ENCODE measurements around the gene ZNRF4. TPM values are rescaled to one million over a fixed set of nuclear protein-coding genes. Genes with fewer than 3 reads are reported as not detected.

ZNRF4 gene
- total RNA-seq, 2 experiments from 2014 or later = not detected

DNA sequence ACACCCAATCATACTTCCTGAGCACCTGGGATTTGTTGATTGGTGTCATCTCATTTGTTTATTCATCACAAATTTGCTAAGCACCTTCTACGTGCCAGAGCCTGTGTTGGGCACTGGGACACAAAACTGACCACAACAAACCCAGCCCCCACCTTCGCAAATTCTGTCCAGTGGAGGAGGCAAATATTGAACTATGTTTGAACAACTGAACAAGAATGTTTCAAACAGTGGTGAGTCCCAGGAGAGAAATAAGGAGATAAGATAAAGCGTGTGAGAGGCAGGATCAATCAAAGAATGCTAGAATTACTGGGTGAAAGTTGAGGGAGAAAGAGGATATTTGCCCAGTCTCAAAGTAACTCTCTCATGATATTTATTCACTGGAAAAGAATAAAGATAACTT, 8.7 kb downstream of the ZNRF4 start:
- CTCF ChIA-PET = no interaction called here
- Mint-ChIP-seq H3K4me3 (no peak overlapping the region), H3K9me3 (peaks cover 5% of the 10 kb centered on the region), H3K36me3 (no peaks in the 10 kb centered on the region), H3K27me3 (peaks cover 15% of the 10 kb centered on the region), H3K4me1 (ENCODE audit: low read depth) (no peaks in the 10 kb centered on the region), H3K27ac (no peak overlapping the region)
- POLR2A ChIA-PET = interaction anchor here (0.6 kb wide), 1 partner anchor 423 kb away, joined by 3 read pairs; no protein-coding TSS in a partner anchor
- DNase-seq = no peak
- intact Hi-C loops (cut with micrococcal nuclease) = no loop called here

DNA sequence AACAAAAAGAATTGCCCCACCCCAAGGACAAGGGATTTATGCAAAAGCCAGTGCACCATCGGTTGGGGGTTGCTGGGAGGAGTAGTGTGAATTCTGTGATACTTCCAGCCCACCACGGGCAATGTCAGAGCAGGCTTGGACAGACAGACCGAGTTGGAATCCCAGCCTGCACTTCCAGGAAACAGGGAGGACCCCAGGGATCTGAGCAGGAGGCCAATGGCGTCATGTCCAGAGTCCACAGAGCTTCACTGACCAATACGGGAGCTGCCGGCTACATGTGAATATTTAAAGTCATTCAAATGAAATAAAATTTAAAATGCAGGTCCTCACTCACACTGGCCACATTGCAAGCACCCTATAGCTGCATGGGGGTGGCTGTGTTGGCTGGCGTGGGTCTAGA, 10.9 kb downstream of the ZNRF4 start:
- peaks cover 15% of the 10 kb centered on the region for H3K27me3 Mint-ChIP-seq
- no peak overlapping the region for H3K4me3 Mint-ChIP-seq
- intact Hi-C loops (cut with micrococcal nuclease) = no loop called here
- H3K27ac Mint-ChIP-seq = no peak overlapping the region
- no peaks in the 10 kb centered on the region for H3K4me1 Mint-ChIP-seq (ENCODE audit: low read depth)
- H3K9me3 Mint-ChIP-seq = peaks cover 5% of the 10 kb centered on the region
- POLR2A ChIA-PET = no interaction called here
- DNase-seq = no peak
- H3K36me3 Mint-ChIP-seq = no peaks in the 10 kb centered on the region
- CTCF ChIA-PET = no interaction called here

DNA sequence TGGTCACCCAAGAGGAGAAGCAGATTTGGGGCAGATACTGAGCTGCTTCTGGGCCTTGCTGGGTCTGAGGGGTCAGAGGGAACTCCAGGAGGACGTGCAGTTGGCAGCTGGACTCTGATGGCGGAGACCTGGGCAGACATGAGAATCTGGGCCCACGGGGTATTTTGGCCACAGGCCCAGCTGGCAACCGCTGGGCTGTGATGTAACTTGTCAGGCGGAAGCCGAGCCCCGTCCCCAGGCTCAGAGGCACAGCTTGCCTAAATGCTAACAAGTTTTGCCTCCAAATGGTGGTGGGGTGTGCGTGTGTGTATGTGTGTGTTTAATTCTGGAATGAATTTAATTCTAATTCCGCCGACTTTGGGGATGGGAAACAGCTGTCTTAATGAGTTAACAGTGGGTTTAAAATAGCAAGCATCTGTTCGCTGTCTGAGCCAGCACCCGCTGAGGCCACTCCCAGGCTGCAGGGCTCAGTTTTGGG, 11.6 kb downstream of the ZNRF4 start:
- ChIA-PET POLR2A (no interaction called here), CTCF (no interaction called here)
- intact Hi-C loops (cut with micrococcal nuclease) = no loop called here
- H3K9me3 Mint-ChIP-seq = peaks cover 5% of the 10 kb centered on the region
- H3K27ac Mint-ChIP-seq = no peak overlapping the region
- no peaks in the 10 kb centered on the region for H3K36me3 Mint-ChIP-seq
- no peaks in the 10 kb centered on the region for H3K4me1 Mint-ChIP-seq (ENCODE audit: low read depth)
- peaks cover 15% of the 10 kb centered on the region for H3K27me3 Mint-ChIP-seq
- H3K4me3 Mint-ChIP-seq = no peak overlapping the region
- DNase-seq = no peak

DNA sequence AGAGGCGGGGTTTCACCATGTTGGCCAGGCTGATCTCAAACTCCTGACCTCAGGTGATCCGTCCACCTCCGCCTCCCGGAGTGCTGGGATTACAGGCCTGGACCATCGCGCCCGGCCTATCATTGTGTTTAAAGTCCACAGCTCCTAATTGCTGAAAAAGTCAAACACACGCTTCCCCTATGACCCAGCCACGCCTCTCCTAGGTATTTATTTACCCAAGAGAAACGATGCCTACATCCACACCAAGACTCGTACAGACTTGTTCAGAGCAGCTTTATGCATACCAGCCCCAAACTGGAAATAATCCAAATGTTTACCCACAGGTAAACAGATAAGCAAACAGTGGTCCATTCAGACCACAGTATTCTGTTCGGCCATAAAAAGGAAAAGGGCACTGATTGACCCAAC, 15.1 kb downstream of the ZNRF4 start:
- POLR2A ChIA-PET = no interaction called here
- Mint-ChIP-seq H3K27me3 (peaks cover 14% of the 10 kb centered on the region), H3K4me1 (ENCODE audit: low read depth) (no peaks in the 10 kb centered on the region), H3K9me3 (no peaks in the 10 kb centered on the region), H3K4me3 (no peak overlapping the region), H3K27ac (no peak overlapping the region), H3K36me3 (no peaks in the 10 kb centered on the region)
- CTCF ChIA-PET = no interaction called here
- DNase-seq = no peak
- intact Hi-C loops (cut with micrococcal nuclease) = no loop called here

DNA sequence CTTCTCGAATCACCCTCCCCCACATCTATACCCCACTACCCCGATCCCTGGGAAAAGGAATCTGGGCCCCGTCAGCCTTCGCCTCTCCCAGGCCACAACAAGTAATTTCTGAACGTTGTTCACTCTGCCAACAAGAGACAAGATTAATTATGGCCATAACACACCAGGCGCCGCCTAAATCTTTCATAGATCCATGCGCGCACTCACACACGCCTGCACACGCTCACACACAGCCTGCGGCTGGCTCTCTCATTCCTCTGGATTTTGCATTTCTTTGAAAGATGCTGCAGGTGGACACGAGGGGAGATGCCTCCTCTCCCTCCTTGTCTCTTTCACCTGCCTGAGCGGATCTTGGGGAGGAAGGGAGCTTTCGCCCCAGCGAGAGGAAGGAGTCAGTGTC, 17.1 kb downstream of the ZNRF4 start:
- Mint-ChIP-seq H3K4me3 (no peak overlapping the region), H3K27ac (no peak overlapping the region), H3K36me3 (no peaks in the 10 kb centered on the region), H3K27me3 (peaks cover 10% of the 10 kb centered on the region), H3K4me1 (ENCODE audit: low read depth) (no peaks in the 10 kb centered on the region), H3K9me3 (no peaks in the 10 kb centered on the region)
- intact Hi-C loops (cut with micrococcal nuclease) = no loop called here
- ChIA-PET POLR2A (no interaction called here), CTCF (no interaction called here)
- no peak for DNase-seq

DNA sequence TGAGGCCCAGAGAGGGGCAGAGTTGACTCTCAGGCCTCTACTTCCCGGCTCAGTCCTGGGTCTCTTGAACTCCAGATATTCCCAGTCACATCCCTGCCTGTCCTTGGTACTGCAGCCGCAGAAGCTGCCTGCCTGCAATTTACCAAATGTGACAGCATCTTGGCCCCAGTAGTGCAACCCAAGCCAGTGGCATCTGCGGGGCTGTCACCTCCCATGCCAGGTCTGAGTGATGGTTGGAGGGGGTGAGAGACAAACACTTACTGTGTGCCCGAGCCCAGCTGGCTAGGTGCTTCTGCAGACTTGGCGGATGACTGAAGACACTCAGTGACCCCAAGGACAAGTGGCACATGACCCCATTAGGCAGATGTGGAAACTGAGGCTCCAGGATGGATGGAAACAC, 18.4 kb downstream of the ZNRF4 start:
- CTCF ChIA-PET = no interaction called here
- intact Hi-C loops (cut with micrococcal nuclease) = no loop called here
- no peak overlapping the region for H3K4me3 Mint-ChIP-seq
- no peak overlapping the region for H3K27ac Mint-ChIP-seq
- no peak for DNase-seq
- H3K9me3 Mint-ChIP-seq = no peaks in the 10 kb centered on the region
- no peaks in the 10 kb centered on the region for H3K4me1 Mint-ChIP-seq (ENCODE audit: low read depth)
- POLR2A ChIA-PET = no interaction called here
- H3K27me3 Mint-ChIP-seq = peaks cover 17% of the 10 kb centered on the region
- no peaks in the 10 kb centered on the region for H3K36me3 Mint-ChIP-seq

DNA sequence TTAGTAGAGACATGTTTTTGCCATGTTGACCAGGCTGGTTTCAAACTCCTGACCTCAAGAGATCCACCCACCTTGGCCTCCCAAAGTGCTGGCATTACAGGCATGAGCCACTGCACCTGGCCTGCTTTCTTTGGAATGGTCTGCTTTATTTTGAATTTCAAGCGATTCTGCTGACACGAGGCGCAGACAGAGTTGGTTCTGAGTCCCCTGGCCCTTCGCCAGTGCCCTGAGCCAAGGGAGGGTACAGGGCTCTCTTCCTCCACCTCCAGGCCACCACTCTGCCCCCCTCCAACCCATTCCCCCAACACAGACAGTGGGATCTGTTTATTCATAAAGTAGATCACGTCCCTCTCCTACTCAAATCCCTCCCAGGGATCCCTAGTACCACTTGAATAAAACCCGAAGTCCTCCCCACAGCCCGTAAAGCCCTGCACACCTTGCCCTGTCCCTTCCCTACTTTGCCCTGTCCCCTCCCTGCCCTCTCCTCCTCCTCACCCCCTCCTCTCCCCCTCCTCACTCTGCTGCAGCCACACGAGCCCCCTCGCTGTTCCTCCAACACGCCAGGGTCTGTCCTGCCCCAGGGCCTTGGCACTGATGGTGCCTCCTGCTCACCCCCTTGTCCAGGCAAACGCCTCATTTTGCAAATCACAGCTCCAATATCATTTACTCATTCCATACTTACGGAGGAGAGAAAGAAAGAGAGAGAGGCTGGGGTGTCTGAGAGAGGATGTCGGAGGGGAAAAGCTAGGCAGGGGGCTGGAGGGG, 22.4 kb downstream of the ZNRF4 start:
- no peaks in the 10 kb centered on the region for H3K4me1 Mint-ChIP-seq (ENCODE audit: low read depth)
- H3K36me3 Mint-ChIP-seq = no peaks in the 10 kb centered on the region
- no peak overlapping the region for H3K27ac Mint-ChIP-seq
- peaks cover 4% of the 10 kb centered on the region for H3K9me3 Mint-ChIP-seq
- peaks cover 30% of the 10 kb centered on the region for H3K27me3 Mint-ChIP-seq
- H3K4me3 Mint-ChIP-seq = no peak overlapping the region
- ChIA-PET POLR2A (no interaction called here), CTCF (no interaction called here)
- intact Hi-C loops (cut with micrococcal nuclease) = no loop called here
- no peak for DNase-seq

DNA sequence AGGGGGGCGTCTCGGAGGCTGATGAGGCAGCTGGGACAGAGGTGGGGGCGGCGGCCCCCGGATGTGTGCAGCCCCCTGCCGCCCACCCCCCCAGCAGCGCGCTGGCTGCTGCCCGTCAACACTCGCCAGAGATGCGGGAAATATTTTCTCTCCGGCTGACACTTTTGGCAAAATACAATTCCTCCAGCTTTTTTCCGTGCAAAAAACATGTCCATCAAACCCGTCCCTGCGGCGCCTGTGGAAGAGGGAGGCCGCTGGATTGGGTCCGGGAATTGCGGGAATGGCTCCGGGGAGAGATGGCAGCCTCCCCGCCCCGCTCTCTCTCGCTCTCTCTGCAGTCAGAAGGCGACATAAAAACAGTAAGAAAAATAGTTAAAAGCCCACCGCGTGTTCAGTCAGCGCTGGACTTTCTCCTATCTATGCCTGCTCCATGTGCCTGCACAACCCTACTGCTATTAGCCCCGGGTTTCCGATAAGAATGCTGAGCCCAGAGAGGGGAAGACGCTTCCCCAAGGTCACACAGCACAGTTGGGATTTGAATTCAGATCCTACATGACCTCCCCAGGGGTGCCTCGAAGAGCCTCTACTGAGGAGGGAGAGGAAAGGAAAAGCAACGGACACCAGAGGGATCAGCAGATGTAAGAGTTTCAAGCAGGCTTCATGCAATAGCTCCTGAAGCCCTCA, 23.2 kb downstream of the ZNRF4 start:
- POLR2A ChIA-PET = no interaction called here
- H3K9me3 Mint-ChIP-seq = peaks cover 4% of the 10 kb centered on the region
- peaks cover 34% of the 10 kb centered on the region for H3K27me3 Mint-ChIP-seq
- no peaks in the 10 kb centered on the region for H3K36me3 Mint-ChIP-seq
- no peak overlapping the region for H3K27ac Mint-ChIP-seq
- intact Hi-C loops (cut with micrococcal nuclease) = no loop called here
- DNase-seq = no peak
- CTCF ChIA-PET = no interaction called here
- no peak overlapping the region for H3K4me3 Mint-ChIP-seq
- H3K4me1 Mint-ChIP-seq (ENCODE audit: low read depth) = no peaks in the 10 kb centered on the region

DNA sequence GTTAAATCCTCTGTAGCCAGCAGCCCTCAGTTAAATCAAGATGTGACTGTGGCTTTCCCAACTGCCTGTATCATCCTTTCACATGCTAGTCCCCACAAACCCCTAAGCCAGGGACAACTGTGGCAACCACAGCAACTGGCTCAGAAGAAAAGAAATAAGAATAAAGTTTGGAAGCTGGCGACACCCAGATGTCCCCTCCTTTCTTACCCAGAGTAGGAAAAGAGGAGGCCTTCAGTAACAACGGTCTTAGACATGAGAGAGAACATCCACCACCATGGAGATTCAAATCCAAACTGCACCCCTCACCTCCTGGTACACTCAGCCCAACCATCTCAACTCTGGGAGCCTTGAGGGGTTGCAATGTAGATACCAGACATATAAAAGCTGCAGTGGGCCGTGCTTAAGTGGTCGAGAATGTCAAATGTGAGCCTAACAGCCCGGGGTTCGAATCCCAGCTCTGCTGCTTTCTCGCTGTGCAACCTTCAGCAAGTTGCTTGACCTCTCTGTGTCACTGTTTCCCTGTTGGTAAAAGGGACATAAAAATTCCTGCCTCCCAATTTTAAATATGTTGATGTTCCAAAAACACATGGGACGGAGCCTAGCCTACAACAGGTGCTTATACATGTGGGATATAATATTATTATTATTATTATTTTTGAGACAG, 23.8 kb downstream of the ZNRF4 start:
- Mint-ChIP-seq H3K4me1 (ENCODE audit: low read depth) (no peaks in the 10 kb centered on the region), H3K4me3 (no peak overlapping the region), H3K36me3 (no peaks in the 10 kb centered on the region), H3K27ac (no peak overlapping the region), H3K9me3 (peaks cover 4% of the 10 kb centered on the region), H3K27me3 (peaks cover 31% of the 10 kb centered on the region)
- POLR2A ChIA-PET = no interaction called here
- CTCF ChIA-PET = interaction anchor here (1.2 kb wide), 1 partner anchor 23 kb away, joined by 3 read pairs; no protein-coding TSS in a partner anchor
- intact Hi-C loops (cut with micrococcal nuclease) = no loop called here
- no peak for DNase-seq

DNA sequence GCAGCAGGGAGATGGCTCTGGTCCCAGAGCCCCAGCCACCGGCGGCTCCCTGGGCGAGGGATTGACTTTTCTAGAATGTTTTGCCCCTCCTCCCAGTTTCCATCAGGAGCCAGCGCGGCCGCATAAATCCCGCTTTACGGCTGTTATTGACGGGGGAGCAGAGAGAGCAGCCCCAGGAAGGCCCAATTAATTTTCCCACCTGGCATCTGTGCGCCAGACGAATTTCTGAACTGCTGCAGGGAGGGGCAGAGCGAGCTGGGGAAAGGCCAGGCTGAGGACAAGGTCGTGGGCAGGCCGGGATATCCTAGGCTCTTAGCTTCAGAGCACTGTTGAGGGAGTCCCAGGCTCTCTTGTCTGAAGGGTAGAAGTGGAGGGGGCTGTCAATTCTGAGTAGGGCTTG, 24.7 kb downstream of the ZNRF4 start:
- CTCF ChIA-PET = interaction anchor here (1.2 kb wide), 1 partner anchor 23 kb away, joined by 3 read pairs; no protein-coding TSS in a partner anchor
- peaks cover 33% of the 10 kb centered on the region for H3K27me3 Mint-ChIP-seq
- intact Hi-C loops (cut with micrococcal nuclease) = no loop called here

DNA sequence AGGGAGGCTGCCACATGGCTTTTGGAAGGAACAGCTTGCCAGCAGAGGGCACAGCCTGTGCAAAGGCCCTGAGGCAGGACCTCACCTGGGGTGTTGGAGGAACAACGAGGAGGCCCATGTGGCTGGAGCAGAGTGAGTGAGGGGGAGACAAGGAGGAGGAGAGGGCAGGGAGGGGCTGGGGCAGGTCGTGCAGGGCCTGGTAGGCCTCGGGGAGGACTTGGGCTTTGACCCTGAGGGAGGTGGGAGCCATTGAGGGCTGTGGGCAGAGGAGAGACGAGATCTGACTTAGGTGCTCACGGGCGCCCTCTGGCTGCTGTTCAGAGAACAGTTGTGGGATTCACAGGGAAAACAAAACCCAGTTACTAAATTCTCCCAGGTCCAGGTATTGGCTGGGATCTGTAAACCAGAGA, 25.2 kb downstream of the ZNRF4 start:
- ChIA-PET CTCF (interaction anchor here (1.2 kb wide), 1 partner anchor 22 kb away, joined by 3 read pairs; no protein-coding TSS in a partner anchor), POLR2A (no interaction called here)
- Mint-ChIP-seq H3K36me3 (no peaks in the 10 kb centered on the region), H3K9me3 (peaks cover 4% of the 10 kb centered on the region), H3K27me3 (peaks cover 37% of the 10 kb centered on the region), H3K27ac (no peak overlapping the region), H3K4me3 (no peak overlapping the region), H3K4me1 (ENCODE audit: low read depth) (no peaks in the 10 kb centered on the region)
- intact Hi-C loops (cut with micrococcal nuclease) = no loop called here
- DNase-seq = peak; percentile 49

More for the DNA sequence above, 24.7 kb downstream of the ZNRF4 start:
- Mint-ChIP-seq H3K4me3 (no peak overlapping the region), H3K4me1 (ENCODE audit: low read depth) (no peaks in the 10 kb centered on the region), H3K27ac (no peak overlapping the region), H3K9me3 (peaks cover 4% of the 10 kb centered on the region), H3K36me3 (no peaks in the 10 kb centered on the region)
- POLR2A ChIA-PET = no interaction called here
- DNase-seq = no peak

DNA sequence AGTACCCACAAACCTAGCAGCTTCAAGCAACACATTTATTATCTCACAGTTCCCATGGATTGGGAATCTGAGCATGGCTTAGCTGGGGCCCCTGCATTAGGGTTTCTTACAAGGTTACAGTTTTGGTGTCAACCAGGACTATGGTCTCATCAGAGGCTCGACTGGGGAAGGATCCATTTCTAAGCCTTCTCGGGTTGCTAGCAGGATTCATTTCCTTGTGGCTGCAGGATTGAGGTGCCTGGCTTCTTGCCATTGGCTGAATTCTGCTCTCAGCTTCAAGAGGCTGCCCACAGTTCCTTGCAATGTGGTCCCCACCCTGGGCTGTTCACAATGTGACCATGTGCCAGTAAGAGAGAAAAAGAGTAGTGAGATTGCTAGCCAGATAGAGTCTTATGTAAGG, 26.7 kb downstream of the ZNRF4 start:
- ChIA-PET CTCF (interaction anchor here (0.6 kb wide), 1 partner anchor 434 kb away, joined by 3 read pairs; no protein-coding TSS in a partner anchor), POLR2A (no interaction called here)
- H3K27me3 Mint-ChIP-seq = peaks cover 38% of the 10 kb centered on the region
- no peaks in the 10 kb centered on the region for H3K36me3 Mint-ChIP-seq
- no peak overlapping the region for H3K4me3 Mint-ChIP-seq
- DNase-seq = no peak
- H3K4me1 Mint-ChIP-seq (ENCODE audit: low read depth) = no peaks in the 10 kb centered on the region
- intact Hi-C loops (cut with micrococcal nuclease) = no loop called here
- H3K9me3 Mint-ChIP-seq = peaks cover 4% of the 10 kb centered on the region
- H3K27ac Mint-ChIP-seq = no peak overlapping the region

All from activated CD4-positive, alpha-beta memory T cell treated with anti-CD3 and anti-CD28 coated beads for 36 hours (primary cell).